H1 (cell line): Measurements from ENCODE around the gene CALY. TPM values are rescaled to one million over a fixed set of nuclear protein-coding genes. Genes with fewer than 3 reads are reported as not detected.
A peak's percentile ranks its signal among the peaks of the same experiment; 100 is the strongest.

ENCODE experiments used
- CTCF ChIA-PET: fragments of 300-600 bp; sonication (Branson Sonifier 250); formaldehyde crosslinking; loops from one replicate; lab custom pipeline; 2021; ENCODE audit not compliant: partially characterized antibody; lab: Charles Lee
- POLR2A ChIA-PET: fragments of 300-600 bp; sonication (Branson Sonifier 250); formaldehyde crosslinking; loops from one replicate; lab custom pipeline; 2021; ENCODE audit warnings: inconsistent platforms; ENCODE audit not compliant: partially characterized antibody; lab: Charles Lee
- DNase-seq, 2 experiments: peaks; one replicate each; pipeline versions ENCODE4 v3.0.0 to v3.0.0-alpha.2; 2010 to 2022; ENCODE audit warnings: low spot score in 2 of 2, low read depth in 1 of 2, mixed read lengths in 1 of 2
- FAIRE-seq: peaks from 2 replicates; lab custom pipeline; 2011; peaks lifted over from hg19 to GRCh38; lab: Jason Lieb, UNC
- H2AFZ ChIP-seq: 2 replicates; pipeline ENCODE4 v1.8.1; 2012; ENCODE audit warnings: low read length, inconsistent platforms
- H2AK5ac ChIP-seq: 2 replicates; pipeline ENCODE4 v1.6.1; 2013; ENCODE audit warnings: low read depth, low read length
- H2BK120ac ChIP-seq: replicated peaks from 2 replicates; pipeline ENCODE3; 2013; ENCODE audit warnings: low read depth, low read length, inconsistent platforms
- H2BK12ac ChIP-seq: 2 replicates; pipeline ENCODE4 v1.6.1; 2013; ENCODE audit warnings: low read depth, low read length
- H2BK15ac ChIP-seq: 2 replicates; pipeline ENCODE4 v1.6.1; 2013; ENCODE audit warnings: low read length
- H2BK20ac ChIP-seq: 2 replicates; pipeline ENCODE4 v1.6.1; 2013; ENCODE audit warnings: low read length
- H2BK5ac ChIP-seq: 2 replicates; pipeline ENCODE4 v1.6.1; 2013; ENCODE audit warnings: low read depth, low read length
- H3K14ac ChIP-seq: 2 replicates; pipeline ENCODE4 v1.6.1; 2013; ENCODE audit warnings: inconsistent platforms; ENCODE audit not compliant: insufficient read length
- H3K18ac ChIP-seq: 2 replicates; pipeline ENCODE4 v1.6.1; 2013; ENCODE audit warnings: low read length; ENCODE audit errors: extremely low read depth
- H3K23ac ChIP-seq: 2 replicates; pipeline ENCODE4 v1.6.1; 2013; ENCODE audit warnings: inconsistent platforms; ENCODE audit not compliant: insufficient read length
- H3K23me2 ChIP-seq: 2 replicates; pipeline ENCODE4 v1.6.1; 2013; ENCODE audit warnings: low read depth, low read length
- H3K27ac ChIP-seq: 2 replicates; pipeline ENCODE4 v1.6.1; 2011; ENCODE audit warnings: low read depth, low read length, inconsistent platforms
- H3K27me3 ChIP-seq, 4 experiments: replicated peaks in 1 of 4; 1 replicate in 1 of 4; 2 replicates in 3 of 4; pipeline versions ENCODE4 v1.6.1 to v1.8.1; 2011 to 2013; ENCODE audit warnings: low read length in 3 of 4, mild to moderate bottlenecking in 3 of 4, inconsistent platforms in 2 of 4, mixed read lengths in 2 of 4, moderate library complexity in 1 of 4; ENCODE audit not compliant: control insufficient read depth in 3 of 4, insufficient read depth in 3 of 4; ENCODE audit errors: extremely low read depth in 1 of 4
- H3K36me3 ChIP-seq, 4 experiments: 2 replicates each; pipeline versions ENCODE4 v1.6.1 to v1.8.1; 2011 to 2013; ENCODE audit warnings: mild to moderate bottlenecking in 4 of 4, low read length in 3 of 4, moderate library complexity in 2 of 4, control low read depth in 1 of 4, inconsistent platforms in 1 of 4; ENCODE audit not compliant: insufficient read depth in 4 of 4, control insufficient read depth in 2 of 4
- H3K4ac ChIP-seq: replicated peaks from 2 replicates; pipeline ENCODE3; 2013; ENCODE audit warnings: low read length, low read depth, mixed read lengths, inconsistent platforms; ENCODE audit not compliant: insufficient read length
- H3K4me1 ChIP-seq, 4 experiments: replicated peaks in 1 of 4; 1 replicate in 1 of 4; 2 replicates in 3 of 4; pipeline versions ENCODE4 v1.6.1 to v1.8.1; 2011 to 2013; ENCODE audit warnings: low read length in 3 of 4, inconsistent platforms in 2 of 4, mixed read lengths in 1 of 4; ENCODE audit not compliant: insufficient read depth in 4 of 4, control insufficient read depth in 3 of 4
- H3K4me2 ChIP-seq, 2 experiments: 2 replicates each; pipeline versions ENCODE4 v1.6.1 to v1.8.1; 2011 to 2013; ENCODE audit warnings: low read depth in 2 of 2, low read length in 2 of 2, control low read depth in 1 of 2, inconsistent platforms in 1 of 2, mild to moderate bottlenecking in 1 of 2; ENCODE audit not compliant: insufficient read depth in 1 of 2
- H3K4me3 ChIP-seq, 4 experiments: fragments of 200-600, 300-600 bp in 1 of 4; sonication (generic), shearing (Covaris generic), sonication (Bioruptor Twin) in 1 of 4; 2 replicates each; pipeline versions ENCODE4 v1.5.1 to v1.8.1; 2011 to 2016; ENCODE audit warnings: low read length in 4 of 4, low read depth in 3 of 4, control low read depth in 2 of 4, inconsistent platforms in 2 of 4, mild to moderate bottlenecking in 2 of 4, mixed read lengths in 1 of 4, moderate library complexity in 1 of 4; ENCODE audit not compliant: insufficient read depth in 2 of 4; ENCODE audit errors: extremely low read depth in 1 of 4
- H3K56ac ChIP-seq: replicated peaks from 2 replicates; pipeline ENCODE3; 2013; ENCODE audit warnings: low read depth, mild to moderate bottlenecking, mixed read lengths, low read length, inconsistent platforms; ENCODE audit not compliant: insufficient read length
- H3K79me1 ChIP-seq: 2 replicates; pipeline ENCODE4 v1.6.1; 2013; ENCODE audit warnings: low read depth, low read length, control low read depth
- H3K79me2 ChIP-seq, 2 experiments: 2 replicates each; pipeline versions ENCODE4 v1.6.1 to v1.8.1; 2012 to 2013; ENCODE audit warnings: low read length in 2 of 2, mild to moderate bottlenecking in 2 of 2, inconsistent platforms in 1 of 2; ENCODE audit not compliant: insufficient read depth in 2 of 2, control insufficient read depth in 1 of 2
- H3K9ac ChIP-seq, 4 experiments: replicated peaks in 1 of 4; 1 replicate in 1 of 4; 2 replicates in 3 of 4; pipeline versions ENCODE4 v1.6.1 to v1.8.1; 2011 to 2013; ENCODE audit warnings: low read depth in 3 of 4, low read length in 3 of 4, control low read depth in 2 of 4, mild to moderate bottlenecking in 2 of 4, moderate library complexity in 2 of 4, inconsistent platforms in 1 of 4; ENCODE audit errors: extremely low read depth in 1 of 4
- H3K9me3 ChIP-seq, 2 experiments: 2 replicates each; pipeline versions ENCODE4 v1.6.1 to v1.8.1; 2012 to 2013; ENCODE audit warnings: mild to moderate bottlenecking in 2 of 2, moderate library complexity in 2 of 2, control low read depth in 1 of 2, inconsistent platforms in 1 of 2, low read depth in 1 of 2, low read length in 1 of 2, mixed read lengths in 1 of 2; ENCODE audit not compliant: insufficient read depth in 2 of 2
- H4K20me1 ChIP-seq, 2 experiments: replicated peaks in 1 of 2; 2 replicates each; pipeline versions ENCODE3 to v1.8.1; 2011 to 2013; ENCODE audit warnings: inconsistent platforms in 2 of 2, low read length in 2 of 2, mild to moderate bottlenecking in 1 of 2; ENCODE audit not compliant: insufficient read depth in 2 of 2, control insufficient read depth in 1 of 2
- H4K5ac ChIP-seq: 2 replicates; pipeline ENCODE4 v1.6.1; 2013; ENCODE audit warnings: low read length, low read depth, mixed read lengths, inconsistent platforms; ENCODE audit not compliant: insufficient read length
- H4K8ac ChIP-seq: 2 replicates; pipeline ENCODE4 v1.8.0; 2013; ENCODE audit warnings: mild to moderate bottlenecking, moderate library complexity, low read length, inconsistent platforms; ENCODE audit not compliant: insufficient read depth; ENCODE audit errors: extremely low read depth
- H4K91ac ChIP-seq: replicated peaks from 2 replicates; pipeline ENCODE3; 2013; ENCODE audit warnings: low read length, mixed read lengths, inconsistent platforms; ENCODE audit not compliant: insufficient read length
- CBX8 ChIP-seq: fragments of 300-800, 300-1000 bp; sonication (generic); IDR thresholded peaks from 2 replicates; pipeline ENCODE4 v1.7.1; 2016; ENCODE audit warnings: low read depth, low read length, borderline replicate concordance
- CTBP2 ChIP-seq: IDR thresholded peaks from 2 replicates; pipeline ENCODE4 v1.7.0; 2011; ENCODE audit warnings: borderline replicate concordance, mild to moderate bottlenecking, moderate library complexity, mixed read lengths, low read length; ENCODE audit not compliant: insufficient read depth, insufficient read length
- JUN ChIP-seq: IDR thresholded peaks from 2 replicates; pipeline ENCODE4 v1.6.1; 2011; ENCODE audit warnings: low read depth, mild to moderate bottlenecking, improper control_type of control experiment, low read length
- KDM1A ChIP-seq: fragments of 200-600, 300-600 bp; sonication (generic); IDR thresholded peaks from 2 replicates; pipeline ENCODE4 v1.7.1; 2016; ENCODE audit warnings: mild to moderate bottlenecking, low read length, borderline replicate concordance
- NANOG ChIP-seq: IDR thresholded peaks from 2 replicates; pipeline ENCODE4 v1.6.1; 2011; ENCODE audit warnings: low read length, low read depth, mild to moderate bottlenecking, inconsistent platforms; ENCODE audit not compliant: insufficient read depth, poor library complexity, severe bottlenecking
- POLR2A ChIP-seq, 2 experiments: IDR thresholded peaks; 1 replicate in 1 of 2; 2 replicates in 1 of 2; pipeline ENCODE4 v1.6.1; 2011; ENCODE audit warnings: low read depth in 2 of 2, low read length in 2 of 2, mild to moderate bottlenecking in 2 of 2; ENCODE audit errors: control extremely low read depth in 1 of 2
- RXRA ChIP-seq: IDR thresholded peaks from 2 replicates; pipeline ENCODE4 v1.6.1; 2011; ENCODE audit warnings: low read depth, mild to moderate bottlenecking, low read length, moderate library complexity; ENCODE audit not compliant: insufficient read depth
- SIN3A ChIP-seq, 2 experiments: IDR thresholded peaks in 1 of 2; conservative IDR thresholded peaks in 1 of 2; 2 replicates each; pipeline ENCODE4 v1.6.1; 2011 to 2012; ENCODE audit warnings: low read length in 2 of 2, improper control_type of control experiment in 1 of 2, low read depth in 1 of 2, mild to moderate bottlenecking in 1 of 2
- SIRT6 ChIP-seq: IDR thresholded peaks from one replicate; pipeline ENCODE4 v1.7.1; 2012; ENCODE audit warnings: low read length, inconsistent platforms
- TAF1 ChIP-seq: IDR thresholded peaks from 2 replicates; pipeline ENCODE4 v1.6.1; 2011; ENCODE audit warnings: mild to moderate bottlenecking, low read depth, low read length
- TCF12 ChIP-seq: IDR thresholded peaks from 2 replicates; pipeline ENCODE4 v1.6.1; 2011; ENCODE audit warnings: low read depth, mild to moderate bottlenecking, low read length
- WGBS, 2 experiments: shearing (Covaris generic) in 1 of 2; methylation state at CpG; one replicate each; pipeline versions ENCODE4 v1.1.6 to v1.1.7; 2013 to 2015; ENCODE audit warnings: low lambda C conversion rate in 2 of 2, mixed read lengths in 2 of 2, inconsistent platforms in 1 of 2, low coverage in 1 of 2, missing lambda C conversion rate in 1 of 2; ENCODE audit not compliant: insufficient replicate concordance in 2 of 2, insufficient coverage in 1 of 2, insufficient read length in 1 of 2; ENCODE audit errors: extremely low coverage in 1 of 2, missing lambda C conversion rate in 1 of 2; 5-methylcytosine and 5-hydroxymethylcytosine counted together
- polyA plus RNA-seq, 7 experiments: library from polyadenylated mRNA; depleted of rRNA in 3 of 7; stranded (reverse) in 5 of 7; unstranded in 2 of 7; fragments of >200 nt in 5 of 7; fragments of 200-250 nt in 2 of 7; gene quantifications; 1 replicate in 5 of 7; 2 replicates in 1 of 7; 4 replicates in 1 of 7; pipeline versions ENCODE4 v1.2.1 to v1.2.3, GENCODE V29; 2011 to 2013; ENCODE audit warnings: missing spikeins in 2 of 7, mixed read lengths in 2 of 7
- total RNA-seq: library from RNA; stranded (reverse); fragmentation: NEBNext Ultra II Directional; extraction: Animal tissue kit (Norgen Biotek cat#: 25700); gene quantifications from 2 replicates; pipeline ENCODE4 v1.2.1, GENCODE V29; 2021

Gene CALY
- total and polyA plus RNA-seq, 2 of the 8 experiments (the other 6 are each of a cell fraction or from before 2014, with no cell fraction given) = 1.3 to 1.5 TPM

DNA sequence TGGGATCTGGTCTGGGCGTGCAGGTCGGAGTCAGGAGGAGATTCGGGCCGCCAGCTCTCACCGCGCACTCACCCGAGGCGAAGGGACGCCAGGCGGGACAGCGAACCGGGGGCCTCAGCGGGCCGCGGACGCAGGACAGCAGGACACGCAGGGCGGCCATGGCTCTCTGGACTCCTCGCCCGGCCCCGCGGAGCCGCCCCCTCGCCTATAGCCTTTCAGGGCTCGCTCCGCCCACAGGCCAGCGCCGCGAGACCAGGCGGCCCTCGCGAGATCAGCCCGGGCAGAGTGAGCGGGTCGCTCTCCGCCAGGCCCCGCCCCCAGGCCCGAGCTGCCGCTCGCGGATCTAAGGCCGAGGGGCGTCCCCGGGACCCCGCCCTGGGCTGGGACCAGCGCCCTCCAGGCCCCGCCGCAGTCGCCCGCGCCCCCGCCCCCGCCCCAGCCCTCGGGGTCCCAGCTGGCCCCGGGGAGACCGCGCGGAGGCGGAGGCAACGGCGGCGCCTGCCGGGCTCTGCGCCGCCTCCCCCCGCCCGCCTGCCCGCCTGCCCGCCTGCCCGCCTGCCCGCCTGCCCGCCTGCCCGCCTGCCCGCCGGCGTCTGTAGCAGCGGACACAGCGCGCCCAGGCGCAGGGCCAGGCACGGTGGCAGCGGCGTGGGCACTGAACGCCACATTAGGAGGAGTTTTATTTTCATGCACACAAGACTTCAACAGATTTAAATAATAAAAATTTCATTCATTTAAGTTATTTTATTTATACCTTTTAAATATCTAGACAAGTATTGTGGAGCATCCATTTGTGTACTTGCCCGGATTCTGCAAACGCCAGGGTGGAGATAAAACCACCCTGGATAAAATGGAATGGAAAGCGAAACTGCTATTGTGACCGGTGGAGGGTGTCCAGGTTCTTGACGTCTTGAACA lies 36.7 kb upstream of the CALY start, which contains the start of gene ECHS1:
Gene ECHS1, minus strand, starts transcription at position 181 of the 917 bp plus-strand sequence. Its CDS starts 21 bp downstream, at position 160.
- Histone ChIP-seq H3K23ac (no peak within 1 kb of the TSS), H2BK5ac (peak within 1 kb of the TSS; percentile 78; the same call in 1 of the 2 replicates), H3K36me3 (peaks cover 9 to 20% (median 19%) of the 10 kb centered on the region in 4 experiments; a peak in 7 of 8 replicates), H3K79me2 (peaks cover 0 to 3% of the 10 kb centered on the region in 2 experiments; a peak in 2 of 4 replicates), H3K18ac (peak within 1 kb of the TSS; percentile 60), H4K5ac (peak within 1 kb of the TSS; percentile 90), H2AK5ac (no peak within 1 kb of the TSS), H2AFZ (no peak within 1 kb of the TSS; the same call in 1 of the 2 replicates), H4K91ac (no peak within 1 kb of the TSS), H2BK20ac (no peak within 1 kb of the TSS), H3K56ac (peak within 1 kb of the TSS; percentile 92), H2BK12ac (no peak within 1 kb of the TSS), H2BK120ac (no peak within 1 kb of the TSS), H4K8ac (peak within 1 kb of the TSS; percentile 92), H3K9me3 (no peaks in the 10 kb centered on the region), H4K20me1 (peaks cover 3 to 14% of the 10 kb centered on the region in 2 experiments), H3K14ac (no peak within 1 kb of the TSS), H3K79me1 (peaks cover 7% of the 10 kb centered on the region), H3K4ac (no peak within 1 kb of the TSS), H3K27me3 (peaks cover 8 to 36% (median 27%) of the 10 kb centered on the region in 4 experiments), H2BK15ac (no peak within 1 kb of the TSS), H3K23me2 (peaks cover 9% of the 10 kb centered on the region; the same call in 1 of the 2 replicates), H3K27ac (no peak within 1 kb of the TSS), H3K4me2 (peak within 1 kb of the TSS; percentile 58 to 59), H3K4me3 (peak within 1 kb of the TSS; percentile 66 to 97 (median 73)), H3K4me1 (peaks cover 0 to 2% (median under 1%) of the 10 kb centered on the region in 4 experiments; a peak in 5 of 7 replicates), H3K9ac (peak within 1 kb of the TSS; percentile 76 to 93 (median 88); a peak in 6 of 7 replicates)
- ChIA-PET POLR2A (interaction anchor here (0.9 to 1.9 kb wide), 3 partner anchors 12 to 26 kb away, joined by 3 to 8 read pairs (median 3); partner anchors contain the start of genes FUOM and PRAP1), CTCF (no interaction called here)
- DNase-seq = peak; percentile 73 to 99
- 16% methylated on average over 26 of the region's 89 CpGs; no CpG with 5 or more reads in 1 of the 2 experiments for WGBS, 2 experiments
- FAIRE-seq = no peak
- TF ChIP-seq RXRA (no peak), CBX8 (no peak), SIRT6 (no peak), CTBP2 (no peak), JUN (no peak), SIN3A (conservative IDR thresholded peaks at IDR 0.05 in 1 of 2, IDR thresholded peaks at IDR 0.05 in 1 of 2; ENCODE audit: low read depth in 1 of 2, low read length in 2 of 2) (peak in 1 of 2 experiments; percentile 44; a peak in 1 of 4 replicates), POLR2A (IDR thresholded peaks at IDR 0.05; ENCODE audit: control extremely low read depth in 1 of 2, low read depth in 2 of 2, low read length in 2 of 2) (peak in 1 of 2 experiments; percentile 82; a peak in 2 of 3 replicates), TCF12 (no peak), TAF1 (peak; percentile 73), KDM1A (no peak), NANOG (no peak)
